ENCODE data around the gene ADAMTSL3. TPM values are rescaled to one million over a fixed set of nuclear protein-coding genes. Genes with fewer than 3 reads are reported as not detected.

Gene ADAMTSL3
- polyA plus RNA-seq, 1 experiment = 0.05 TPM

DNA sequence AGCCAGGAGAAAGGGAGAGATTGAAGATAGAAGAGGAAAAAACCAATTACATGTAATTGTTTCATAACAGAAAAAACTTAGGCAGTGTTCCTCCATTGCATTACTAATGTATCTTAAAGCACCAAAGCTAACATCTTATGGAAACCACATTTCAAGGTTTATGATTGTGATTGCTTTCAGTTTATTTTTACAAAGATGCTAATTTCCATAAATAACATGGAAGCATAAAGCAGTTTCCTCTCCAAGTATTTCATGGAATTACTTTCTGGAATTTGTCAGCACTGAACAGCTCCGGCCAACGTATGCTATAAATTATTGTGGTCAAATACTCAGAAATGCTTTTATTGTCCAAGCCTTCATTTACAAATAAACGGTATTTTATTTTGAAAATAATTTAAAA is 11.6 kb downstream of the ADAMTSL3 start:
- TF ChIP-seq, protein P1, sequence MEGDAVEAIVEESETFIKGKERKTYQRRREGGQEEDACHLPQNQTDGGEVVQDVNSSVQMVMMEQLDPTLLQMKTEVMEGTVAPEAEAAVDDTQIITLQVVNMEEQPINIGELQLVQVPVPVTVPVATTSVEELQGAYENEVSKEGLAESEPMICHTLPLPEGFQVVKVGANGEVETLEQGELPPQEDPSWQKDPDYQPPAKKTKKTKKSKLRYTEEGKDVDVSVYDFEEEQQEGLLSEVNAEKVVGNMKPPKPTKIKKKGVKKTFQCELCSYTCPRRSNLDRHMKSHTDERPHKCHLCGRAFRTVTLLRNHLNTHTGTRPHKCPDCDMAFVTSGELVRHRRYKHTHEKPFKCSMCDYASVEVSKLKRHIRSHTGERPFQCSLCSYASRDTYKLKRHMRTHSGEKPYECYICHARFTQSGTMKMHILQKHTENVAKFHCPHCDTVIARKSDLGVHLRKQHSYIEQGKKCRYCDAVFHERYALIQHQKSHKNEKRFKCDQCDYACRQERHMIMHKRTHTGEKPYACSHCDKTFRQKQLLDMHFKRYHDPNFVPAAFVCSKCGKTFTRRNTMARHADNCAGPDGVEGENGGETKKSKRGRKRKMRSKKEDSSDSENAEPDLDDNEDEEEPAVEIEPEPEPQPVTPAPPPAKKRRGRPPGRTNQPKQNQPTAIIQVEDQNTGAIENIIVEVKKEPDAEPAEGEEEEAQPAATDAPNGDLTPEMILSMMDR (IDR thresholded peaks at IDR 0.05; ENCODE audit: low read depth, low read length) = no peak
- Histone ChIP-seq H3K4me3 (ENCODE audit: low read depth, low read length) (no peak overlapping the region), H3K27me3 (ENCODE audit: control insufficient read depth, insufficient read depth, low read length) (no peaks in the 10 kb centered on the region), H3K9me3 (ENCODE audit: control insufficient read depth, insufficient read depth, low read length) (no peaks in the 10 kb centered on the region), H3K27ac (ENCODE audit: low read depth, low read length) (no peak overlapping the region)
- ChIA-PET CTCF (no interaction called here), POLR2A (no interaction called here)
- no peak for DNase-seq (ENCODE audit: low read depth, low spot score)

DNA sequence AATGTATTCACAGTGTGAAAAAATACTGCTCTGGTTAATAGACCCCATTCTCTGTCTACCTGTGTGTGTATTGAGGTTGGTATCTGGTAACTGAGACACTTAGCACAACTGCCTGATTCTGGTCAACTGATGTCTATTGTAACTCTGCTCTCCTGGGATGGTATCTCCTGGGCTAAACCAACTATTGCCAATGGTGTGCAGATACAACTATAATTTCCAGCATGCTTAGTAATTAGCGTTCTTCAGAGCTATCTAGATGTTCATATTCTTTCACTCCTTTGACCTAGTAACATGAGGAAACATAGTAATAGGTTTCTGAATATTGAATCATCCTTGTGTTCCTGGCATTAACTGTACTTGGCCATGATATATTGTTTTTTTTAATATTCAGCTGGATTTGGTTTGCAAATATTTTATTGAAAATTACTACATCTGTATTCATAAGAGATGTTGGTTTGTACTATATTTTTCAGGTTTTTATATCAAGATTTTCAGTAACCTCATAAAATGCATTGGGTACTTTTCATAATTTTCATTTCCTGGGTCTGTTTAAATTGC is 16.8 kb downstream of the ADAMTSL3 start:
- DNase-seq (ENCODE audit: low read depth, low spot score) = no peak
- no peak overlapping the region for H3K4me3 ChIP-seq (ENCODE audit: low read depth, low read length)
- no peak overlapping the region for H3K27ac ChIP-seq (ENCODE audit: low read depth, low read length)
- POLR2A ChIA-PET = no interaction called here
- no peaks in the 10 kb centered on the region for H3K9me3 ChIP-seq (ENCODE audit: control insufficient read depth, insufficient read depth, low read length)
- CTCF ChIA-PET = interaction anchor here (0.6 kb wide), 1 partner anchor 34 kb away, joined by 3 read pairs; no protein-coding TSS in a partner anchor
- no peaks in the 10 kb centered on the region for H3K27me3 ChIP-seq (ENCODE audit: control insufficient read depth, insufficient read depth, low read length)
- TF ChIP-seq, protein P1 (IDR thresholded peaks at IDR 0.05; ENCODE audit: low read depth, low read length) = no peak

DNA sequence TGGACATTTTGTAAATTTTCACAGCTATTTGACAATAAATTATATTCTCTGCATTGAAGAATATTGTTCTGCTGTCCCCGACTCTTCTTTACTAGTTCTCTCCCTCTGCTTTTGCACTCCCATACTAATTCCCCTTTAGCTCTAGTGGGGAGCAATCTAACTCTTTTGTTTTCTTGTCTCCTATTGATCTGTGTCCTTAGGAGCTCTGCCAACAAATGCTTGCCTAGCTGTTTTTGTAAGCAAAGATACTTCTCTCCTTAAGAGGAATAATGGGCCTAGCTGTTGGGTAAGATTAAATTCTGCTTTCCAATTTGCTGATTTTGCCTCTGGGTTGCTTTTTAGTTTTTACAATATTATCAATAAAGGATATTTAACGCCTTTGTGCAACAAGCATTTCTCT is 17.7 kb downstream of the ADAMTSL3 start:
- Histone ChIP-seq H3K9me3 (ENCODE audit: control insufficient read depth, insufficient read depth, low read length) (no peaks in the 10 kb centered on the region), H3K27ac (ENCODE audit: low read depth, low read length) (no peak overlapping the region), H3K27me3 (ENCODE audit: control insufficient read depth, insufficient read depth, low read length) (no peaks in the 10 kb centered on the region), H3K4me3 (ENCODE audit: low read depth, low read length) (no peak overlapping the region)
- TF ChIP-seq, protein P1 (IDR thresholded peaks at IDR 0.05; ENCODE audit: low read depth, low read length) = no peak
- DNase-seq (ENCODE audit: low read depth, low spot score) = no peak
- ChIA-PET POLR2A (no interaction called here), CTCF (interaction anchor here (0.5 kb wide), 1 partner anchor 104 kb away, joined by 3 read pairs; no protein-coding TSS in a partner anchor)

DNA sequence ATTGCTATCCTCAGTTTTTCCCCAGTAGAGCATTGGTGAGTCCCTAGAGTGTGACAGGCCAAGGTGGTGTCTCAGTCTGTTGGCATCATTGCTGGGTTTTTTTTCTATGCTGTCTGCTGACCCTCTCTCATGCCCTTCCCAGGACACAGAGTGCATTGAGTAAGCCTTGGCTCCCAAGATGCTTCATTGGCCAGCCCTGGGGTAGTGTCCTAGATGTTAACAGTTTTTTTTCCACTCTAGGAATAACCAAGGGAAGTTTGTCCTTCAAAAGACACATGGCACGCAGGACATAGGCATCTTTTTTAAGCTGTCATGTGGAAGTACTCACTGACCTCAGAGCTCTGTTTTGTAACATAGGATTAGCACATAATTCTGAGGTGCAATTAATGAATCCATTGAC is 19.5 kb downstream of the ADAMTSL3 start:
- ChIA-PET POLR2A (no interaction called here), CTCF (interaction anchor here (0.7 kb wide), 1 partner anchor 18 kb away, joined by 4 read pairs; no protein-coding TSS in a partner anchor)
- no peak overlapping the region for H3K27ac ChIP-seq (ENCODE audit: low read depth, low read length)
- no peaks in the 10 kb centered on the region for H3K9me3 ChIP-seq (ENCODE audit: control insufficient read depth, insufficient read depth, low read length)
- no peaks in the 10 kb centered on the region for H3K27me3 ChIP-seq (ENCODE audit: control insufficient read depth, insufficient read depth, low read length)
- H3K4me3 ChIP-seq (ENCODE audit: low read depth, low read length) = no peak overlapping the region
- no peak for DNase-seq (ENCODE audit: low read depth, low spot score)
- TF ChIP-seq, protein P1 (IDR thresholded peaks at IDR 0.05; ENCODE audit: low read depth, low read length) = no peak

DNA sequence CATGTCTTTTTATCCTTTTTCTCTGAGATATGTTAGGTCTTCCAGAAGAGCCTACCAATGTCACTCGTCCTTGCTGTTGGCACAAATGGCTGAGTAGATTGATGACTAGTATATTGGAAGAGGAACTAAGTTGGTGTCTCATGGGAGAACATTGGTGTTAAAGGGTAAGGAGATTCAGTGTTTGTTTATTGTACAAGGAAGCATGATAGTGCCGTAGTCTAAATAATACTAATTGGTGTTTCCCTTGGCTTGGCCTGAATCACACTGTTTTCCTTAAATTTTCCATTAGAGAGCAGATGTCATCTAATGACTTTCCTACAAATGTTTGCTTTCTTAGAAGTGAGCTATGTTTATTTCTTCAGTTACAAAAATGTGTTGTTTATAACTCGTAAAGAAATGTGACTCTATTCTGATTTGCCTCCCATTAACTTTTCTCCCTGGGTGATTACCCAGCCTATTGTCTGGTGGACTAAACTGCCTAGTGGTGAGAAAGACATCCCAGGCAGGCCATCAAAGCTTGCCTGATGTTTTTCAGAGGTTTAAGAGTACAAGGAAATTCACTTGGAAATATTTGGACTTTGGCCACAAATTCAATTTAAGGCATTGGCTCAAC is 28.7 kb downstream of the ADAMTSL3 start:
- ChIA-PET POLR2A (no interaction called here), CTCF (no interaction called here)
- Histone ChIP-seq H3K9me3 (ENCODE audit: control insufficient read depth, insufficient read depth, low read length) (no peaks in the 10 kb centered on the region), H3K27me3 (ENCODE audit: control insufficient read depth, insufficient read depth, low read length) (peaks cover under 1% of the 10 kb centered on the region), H3K4me3 (ENCODE audit: low read depth, low read length) (no peak overlapping the region), H3K27ac (ENCODE audit: low read depth, low read length) (no peak overlapping the region)
- TF ChIP-seq, protein P1 (IDR thresholded peaks at IDR 0.05; ENCODE audit: low read depth, low read length) = no peak
- DNase-seq (ENCODE audit: low read depth, low spot score) = no peak

Data from AG04450 (cell line).